HEK293T (cell line): ENCODE data around the gene DCP2.

ENCODE experiments used
- ARNT ChIP-seq: fragments of 450-650 bp; IDR thresholded peaks from 2 replicates; pipeline ENCODE4 v1.6.1; 2017; ENCODE audit warnings: mild to moderate bottlenecking
- BHLHE40 ChIP-seq: fragments of 450-650 bp; IDR thresholded peaks from 2 replicates; pipeline ENCODE4 v1.6.1; 2016; ENCODE audit warnings: mild to moderate bottlenecking, moderate library complexity, borderline replicate concordance
- FOXA1 ChIP-seq: fragments of 450-650 bp; IDR thresholded peaks from 2 replicates; pipeline ENCODE4 v1.6.1; 2016; ENCODE audit warnings: mild to moderate bottlenecking
- FOXM1 ChIP-seq: fragments of 450-650 bp; IDR thresholded peaks from 2 replicates; pipeline ENCODE4 v1.6.1; 2017; ENCODE audit warnings: mild to moderate bottlenecking, borderline replicate concordance
- PKNOX1 ChIP-seq: fragments of 450-650 bp; IDR thresholded peaks from 2 replicates; pipeline ENCODE4 v1.6.1; 2016
- SP1 ChIP-seq: fragments of 450-650 bp; IDR thresholded peaks from 2 replicates; pipeline ENCODE4 v1.6.1; 2017
- SUZ12 ChIP-seq: fragments of 450-650 bp; IDR thresholded peaks from 2 replicates; pipeline ENCODE4 v1.6.1; 2016; ENCODE audit warnings: mild to moderate bottlenecking
- ZNF384 ChIP-seq: fragments of 450-650 bp; IDR thresholded peaks from 2 replicates; pipeline ENCODE4 v1.6.1; 2016

GRCh38 chr5:112968411-112969106, 8.0 kb upstream of the DCP2 start:
- TF ChIP-seq SUZ12 (no peak), ARNT (no peak), ZNF384 (no peak), FOXA1 (no peak), SP1 (no peak), BHLHE40 (no peak), FOXM1 (no peak), PKNOX1 (no peak)
